WTC11 (cell line): ENCODE data around the gene CST9L. TPM values are rescaled to one million over a fixed set of nuclear protein-coding genes. Genes with fewer than 3 reads are reported as not detected.

ENCODE experiments used
- ATAC-seq: fragments of 200-7000 bp; cut with Tn5 transposase; 2 replicates; pipeline ENCODE4 v1.10.0; 2021; ENCODE audit warnings: mild to moderate bottlenecking, moderate library complexity
- CTCF ChIA-PET: fragments of 300-600 bp; sonication (Branson Sonifier 250); formaldehyde crosslinking; loops from one replicate; lab custom pipeline; 2021; ENCODE audit warnings: antibody characterized with exemption; lab: Charles Lee
- POLR2A ChIA-PET: fragments of 350-600 bp; sonication (Branson Sonifier 250); formaldehyde crosslinking; loops from one replicate; lab custom pipeline; 2021; ENCODE audit warnings: antibody characterized with exemption; lab: Charles Lee
- DNase-seq: peaks from one replicate; pipeline ENCODE4 v3.0.0; 2021; ENCODE audit warnings: low spot score
- H3K27ac Mint-ChIP-seq: 2 replicates; pipeline ENCODE4 v1.8.0; 2021; ENCODE audit warnings: mixed read lengths
- H3K27me3 Mint-ChIP-seq: 2 replicates; pipeline ENCODE4 v1.8.0; 2021; ENCODE audit warnings: low read depth, mild to moderate bottlenecking, moderate library complexity, mixed read lengths
- H3K36me3 Mint-ChIP-seq: 2 replicates; pipeline ENCODE4 v1.8.0; 2021; ENCODE audit warnings: mixed read lengths
- H3K4me1 Mint-ChIP-seq: 2 replicates; pipeline ENCODE4 v1.8.0; 2022; ENCODE audit warnings: mixed read lengths
- H3K4me3 Mint-ChIP-seq: 2 replicates; pipeline ENCODE4 v1.8.0; 2021; ENCODE audit warnings: mild to moderate bottlenecking, moderate library complexity, mixed read lengths
- H3K9me3 Mint-ChIP-seq: 2 replicates; pipeline ENCODE4 v1.8.0; 2021; ENCODE audit warnings: mixed read lengths
- CREM ChIP-seq: sonication (generic); formaldehyde crosslinking; IDR thresholded peaks from 2 replicates; pipeline ENCODE4 v1.8.1; 2022; ENCODE audit warnings: mild to moderate bottlenecking, missing genetic modification reagents, moderate library complexity
- ELF4 ChIP-seq: sonication (generic); formaldehyde crosslinking; IDR thresholded peaks from 2 replicates; pipeline ENCODE4 v1.8.1; 2022; ENCODE audit warnings: low read depth, mild to moderate bottlenecking, moderate library complexity, missing genetic modification reagents
- EMX1 ChIP-seq: fragments of 250-450 bp; sonication (Bioruptor Pico); IDR thresholded peaks from 2 replicates; pipeline ENCODE4 v1.8.0; 2021; ENCODE audit warnings: mild to moderate bottlenecking
- ETV6 ChIP-seq: sonication (generic); formaldehyde crosslinking; IDR thresholded peaks from 2 replicates; pipeline ENCODE4 v1.8.1; 2022; ENCODE audit warnings: mild to moderate bottlenecking, missing genetic modification reagents
- FOXJ3 ChIP-seq: sonication (generic); formaldehyde crosslinking; IDR thresholded peaks from 2 replicates; pipeline ENCODE4 v1.9.0; 2021; ENCODE audit warnings: missing genetic modification reagents, mild to moderate bottlenecking, borderline replicate concordance
- FOXP1 ChIP-seq: sonication (generic); formaldehyde crosslinking; IDR thresholded peaks from 2 replicates; pipeline ENCODE4 v1.8.0; 2022; ENCODE audit warnings: missing genetic modification reagents, mild to moderate bottlenecking, moderate library complexity, borderline replicate concordance
- IRF1 ChIP-seq: sonication (generic); formaldehyde crosslinking; IDR thresholded peaks from 2 replicates; pipeline ENCODE4 v1.8.0; 2023; ENCODE audit warnings: missing genetic modification reagents
- JAZF1 ChIP-seq: fragments of 250-450 bp; sonication (Bioruptor Pico); IDR thresholded peaks from 2 replicates; pipeline ENCODE4 v1.9.0; 2021; ENCODE audit warnings: moderate library complexity, mild to moderate bottlenecking, inconsistent platforms
- NR1H2 ChIP-seq: sonication (generic); formaldehyde crosslinking; IDR thresholded peaks from 2 replicates; pipeline ENCODE4 v1.9.0; 2021; ENCODE audit warnings: mild to moderate bottlenecking, moderate library complexity, missing genetic modification reagents
- NR2C2 ChIP-seq: sonication (generic); formaldehyde crosslinking; IDR thresholded peaks from 2 replicates; pipeline ENCODE4 v1.8.0; 2022; ENCODE audit warnings: mild to moderate bottlenecking, missing genetic modification reagents
- SMAD3 ChIP-seq: sonication (generic); formaldehyde crosslinking; IDR thresholded peaks from 2 replicates; pipeline ENCODE4 v1.8.0; 2022; ENCODE audit warnings: missing genetic modification reagents, mild to moderate bottlenecking, borderline replicate concordance
- SOX15 ChIP-seq: fragments of 250-450 bp; sonication (Bioruptor Pico); IDR thresholded peaks from 2 replicates; pipeline ENCODE4 v1.9.0; 2021; ENCODE audit warnings: mild to moderate bottlenecking
- STAT6 ChIP-seq: sonication (generic); formaldehyde crosslinking; conservative IDR thresholded peaks from 2 replicates; pipeline ENCODE4 v1.8.1; 2023; ENCODE audit warnings: mild to moderate bottlenecking, low read depth, missing genetic modification reagents, moderate library complexity
- TEAD1 ChIP-seq: sonication (generic); formaldehyde crosslinking; IDR thresholded peaks from 2 replicates; pipeline ENCODE4 v1.8.0; 2022; ENCODE audit warnings: mild to moderate bottlenecking, missing genetic modification reagents
- TP53 ChIP-seq: sonication (generic); formaldehyde crosslinking; IDR thresholded peaks from 2 replicates; pipeline ENCODE4 v1.8.1; 2023; ENCODE audit warnings: mild to moderate bottlenecking, missing genetic modification reagents
- USF1 ChIP-seq: sonication (generic); formaldehyde crosslinking; IDR thresholded peaks from 2 replicates; pipeline ENCODE4 v1.8.0; 2022; ENCODE audit warnings: mild to moderate bottlenecking, missing genetic modification reagents
- USF2 ChIP-seq: sonication (generic); formaldehyde crosslinking; IDR thresholded peaks from 2 replicates; pipeline ENCODE4 v1.8.1; 2023; ENCODE audit warnings: mild to moderate bottlenecking, missing genetic modification reagents, moderate library complexity
- ZBTB43 ChIP-seq: sonication (generic); formaldehyde crosslinking; IDR thresholded peaks from 2 replicates; pipeline ENCODE4 v1.8.1; 2023; ENCODE audit warnings: mild to moderate bottlenecking, missing genetic modification reagents
- ZNF138 ChIP-seq: sonication (generic); formaldehyde crosslinking; conservative IDR thresholded peaks from 2 replicates; pipeline ENCODE4 v1.8.1; 2022; ENCODE audit warnings: mild to moderate bottlenecking, moderate library complexity, missing genetic modification reagents
- ZNF263 ChIP-seq: sonication (generic); formaldehyde crosslinking; IDR thresholded peaks from 2 replicates; pipeline ENCODE4 v1.8.1; 2022; ENCODE audit warnings: low read depth, mild to moderate bottlenecking, moderate library complexity, missing genetic modification reagents
- ZNF423 ChIP-seq: fragments of 250-450 bp; sonication (Bioruptor Pico); IDR thresholded peaks from 2 replicates; pipeline ENCODE4 v2.1.2; 2022; ENCODE audit warnings: mild to moderate bottlenecking, moderate library complexity
- ZSCAN18 ChIP-seq: fragments of 250-450 bp; sonication (Bioruptor Pico); IDR thresholded peaks from 2 replicates; pipeline ENCODE4 v2.1.2; 2022; ENCODE audit warnings: mild to moderate bottlenecking, moderate library complexity
- total RNA-seq: library from RNA; stranded (reverse); gene quantifications from 3 replicates; pipeline ENCODE4 v1.2.3, GENCODE V29; 2021
- TF ChIP-seq, protein P1 (sequence below): sonication (generic); formaldehyde crosslinking; IDR thresholded peaks from 2 replicates; pipeline ENCODE4 v1.8.0; 2023; ENCODE audit warnings: missing genetic modification reagents, mild to moderate bottlenecking, borderline replicate concordance
- TF ChIP-seq, protein P2 (sequence below): fragments of 200-600 bp; IDR thresholded peaks from 2 replicates; pipeline ENCODE4 v1.8.0; 2022; ENCODE audit warnings: antibody characterized with exemption

Gene CST9L
- total RNA-seq, 1 experiment from 2014 or later, result not detected

DNA sequence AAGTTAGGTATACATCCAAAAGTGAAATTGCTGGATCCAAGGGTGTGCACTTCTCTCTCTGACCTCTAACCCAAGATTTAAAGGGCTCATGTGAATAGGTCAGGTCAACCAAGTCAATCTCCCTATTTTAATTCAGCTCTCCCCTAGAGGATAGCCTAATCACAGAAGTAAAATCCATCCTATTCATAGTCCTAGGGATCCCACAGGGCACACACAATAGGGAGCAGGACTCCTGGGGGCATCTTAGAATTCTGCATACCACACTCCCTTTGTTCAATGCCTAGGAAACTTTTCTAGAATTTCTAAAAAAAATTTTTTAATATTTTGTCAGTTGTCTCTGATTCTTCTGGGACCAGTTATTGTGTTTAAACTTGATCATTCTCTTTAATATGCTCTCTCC, 35.1 kb downstream of the CST9L start (continued):
- no peak for TF ChIP-seq TP53
- no peak for TF ChIP-seq FOXJ3 (CRISPR knock-in tag)
- no peak for TF ChIP-seq ZSCAN18 (CRISPR knock-in tag)
- TF ChIP-seq ZNF263 (CRISPR knock-in tag), result no peak
- TF ChIP-seq FOXP1, result no peak
- TF ChIP-seq ZBTB43 (CRISPR knock-in tag), result no peak
- no peak for TF ChIP-seq SMAD3 (CRISPR knock-in tag)
- peak; percentile 62; the same call in 1 of the 2 replicates for TF ChIP-seq TEAD1 (CRISPR knock-in tag)
- no peak for TF ChIP-seq ZNF138 (CRISPR knock-in tag)
- peak; percentile 86; the same call in 1 of the 2 replicates for TF ChIP-seq ZNF423 (CRISPR knock-in tag)
- TF ChIP-seq, protein P1, sequence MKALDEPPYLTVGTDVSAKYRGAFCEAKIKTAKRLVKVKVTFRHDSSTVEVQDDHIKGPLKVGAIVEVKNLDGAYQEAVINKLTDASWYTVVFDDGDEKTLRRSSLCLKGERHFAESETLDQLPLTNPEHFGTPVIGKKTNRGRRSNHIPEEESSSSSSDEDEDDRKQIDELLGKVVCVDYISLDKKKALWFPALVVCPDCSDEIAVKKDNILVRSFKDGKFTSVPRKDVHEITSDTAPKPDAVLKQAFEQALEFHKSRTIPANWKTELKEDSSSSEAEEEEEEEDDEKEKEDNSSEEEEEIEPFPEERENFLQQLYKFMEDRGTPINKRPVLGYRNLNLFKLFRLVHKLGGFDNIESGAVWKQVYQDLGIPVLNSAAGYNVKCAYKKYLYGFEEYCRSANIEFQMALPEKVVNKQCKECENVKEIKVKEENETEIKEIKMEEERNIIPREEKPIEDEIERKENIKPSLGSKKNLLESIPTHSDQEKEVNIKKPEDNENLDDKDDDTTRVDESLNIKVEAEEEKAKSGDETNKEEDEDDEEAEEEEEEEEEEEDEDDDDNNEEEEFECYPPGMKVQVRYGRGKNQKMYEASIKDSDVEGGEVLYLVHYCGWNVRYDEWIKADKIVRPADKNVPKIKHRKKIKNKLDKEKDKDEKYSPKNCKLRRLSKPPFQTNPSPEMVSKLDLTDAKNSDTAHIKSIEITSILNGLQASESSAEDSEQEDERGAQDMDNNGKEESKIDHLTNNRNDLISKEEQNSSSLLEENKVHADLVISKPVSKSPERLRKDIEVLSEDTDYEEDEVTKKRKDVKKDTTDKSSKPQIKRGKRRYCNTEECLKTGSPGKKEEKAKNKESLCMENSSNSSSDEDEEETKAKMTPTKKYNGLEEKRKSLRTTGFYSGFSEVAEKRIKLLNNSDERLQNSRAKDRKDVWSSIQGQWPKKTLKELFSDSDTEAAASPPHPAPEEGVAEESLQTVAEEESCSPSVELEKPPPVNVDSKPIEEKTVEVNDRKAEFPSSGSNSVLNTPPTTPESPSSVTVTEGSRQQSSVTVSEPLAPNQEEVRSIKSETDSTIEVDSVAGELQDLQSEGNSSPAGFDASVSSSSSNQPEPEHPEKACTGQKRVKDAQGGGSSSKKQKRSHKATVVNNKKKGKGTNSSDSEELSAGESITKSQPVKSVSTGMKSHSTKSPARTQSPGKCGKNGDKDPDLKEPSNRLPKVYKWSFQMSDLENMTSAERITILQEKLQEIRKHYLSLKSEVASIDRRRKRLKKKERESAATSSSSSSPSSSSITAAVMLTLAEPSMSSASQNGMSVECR (CRISPR knock-in tag), result no peak
- TF ChIP-seq, protein P2, sequence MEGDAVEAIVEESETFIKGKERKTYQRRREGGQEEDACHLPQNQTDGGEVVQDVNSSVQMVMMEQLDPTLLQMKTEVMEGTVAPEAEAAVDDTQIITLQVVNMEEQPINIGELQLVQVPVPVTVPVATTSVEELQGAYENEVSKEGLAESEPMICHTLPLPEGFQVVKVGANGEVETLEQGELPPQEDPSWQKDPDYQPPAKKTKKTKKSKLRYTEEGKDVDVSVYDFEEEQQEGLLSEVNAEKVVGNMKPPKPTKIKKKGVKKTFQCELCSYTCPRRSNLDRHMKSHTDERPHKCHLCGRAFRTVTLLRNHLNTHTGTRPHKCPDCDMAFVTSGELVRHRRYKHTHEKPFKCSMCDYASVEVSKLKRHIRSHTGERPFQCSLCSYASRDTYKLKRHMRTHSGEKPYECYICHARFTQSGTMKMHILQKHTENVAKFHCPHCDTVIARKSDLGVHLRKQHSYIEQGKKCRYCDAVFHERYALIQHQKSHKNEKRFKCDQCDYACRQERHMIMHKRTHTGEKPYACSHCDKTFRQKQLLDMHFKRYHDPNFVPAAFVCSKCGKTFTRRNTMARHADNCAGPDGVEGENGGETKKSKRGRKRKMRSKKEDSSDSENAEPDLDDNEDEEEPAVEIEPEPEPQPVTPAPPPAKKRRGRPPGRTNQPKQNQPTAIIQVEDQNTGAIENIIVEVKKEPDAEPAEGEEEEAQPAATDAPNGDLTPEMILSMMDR, result no peak

GRCh38 chr20:23532533-23532932, 35.8 kb downstream of the CST9L start:
- 0 out of 2 replicates have a peak overlapping the region, but pooled peaks have one; percentile 14 for H3K4me3 Mint-ChIP-seq
- ATAC-seq, result no peak

More at GRCh38 chr20:23532533-23532932, 35.8 kb downstream of the CST9L start:
- peaks cover 34% of the 10 kb centered on the region for H3K36me3 Mint-ChIP-seq
- peaks cover 37% of the 10 kb centered on the region for H3K9me3 Mint-ChIP-seq
- POLR2A ChIA-PET, result no interaction called here
- no peak for TF ChIP-seq NR2C2
- no peak for TF ChIP-seq JAZF1 (CRISPR knock-in tag)
- no peak for TF ChIP-seq IRF1 (CRISPR knock-in tag)
- TF ChIP-seq CREM (CRISPR knock-in tag), result no peak
- TF ChIP-seq USF2, result no peak
- TF ChIP-seq USF1 (CRISPR knock-in tag), result no peak
- no peak for TF ChIP-seq SOX15 (CRISPR knock-in tag)
- TF ChIP-seq STAT6, result no peak
- TF ChIP-seq ETV6 (CRISPR knock-in tag), result no peak
- no peak for TF ChIP-seq NR1H2
- no peak for TF ChIP-seq EMX1 (CRISPR knock-in tag)
- TF ChIP-seq ELF4 (CRISPR knock-in tag), result no peak
- no peak for TF ChIP-seq ZNF423 (CRISPR knock-in tag)
- peaks cover 47% of the 10 kb centered on the region for H3K27me3 Mint-ChIP-seq
- CTCF ChIA-PET, result interaction anchor here (1.3 kb wide), 1 partner anchor 74 kb away, joined by 3 read pairs; no protein-coding TSS in a partner anchor
- DNase-seq, result no peak
- H3K4me1 Mint-ChIP-seq, result peaks cover 52% of the 10 kb centered on the region
- H3K27ac Mint-ChIP-seq, result no peak overlapping the region
